ENCODE data around the gene ALDH4A1. TPM values are rescaled to one million over a fixed set of nuclear protein-coding genes. Genes with fewer than 3 reads are reported as not detected.

Gene ALDH4A1
- total and polyA plus RNA-seq, 4 donors = 162 to 424 (median 244) TPM

GRCh38 chr1:18903291-18903756 lies 969 bp upstream of the ALDH4A1 start:
- Histone ChIP-seq H3K4me1 (ENCODE audit: control insufficient read depth in 4 of 4, insufficient read depth in 4 of 4, low read length in 3 of 4) (peaks cover 8 to 42% (median 31%) of the 10 kb centered on the region in 4 donors), H3K4me3 (ENCODE audit: low read depth in 1 of 3, low read length in 3 of 3) (peak overlapping the region; percentile 51 to 94 (median 54)), H3K27me3 (ENCODE audit: control insufficient read depth in 4 of 4, insufficient read depth in 4 of 4, low read length in 3 of 4) (no peaks in the 10 kb centered on the region), H3K36me3 (ENCODE audit: control insufficient read depth in 4 of 4, insufficient read depth in 3 of 4, low read depth in 1 of 4, low read length in 3 of 4) (peaks cover 0 to 3% (median under 1%) of the 10 kb centered on the region in 4 donors), H3K27ac (ENCODE audit: low read depth in 1 of 2, low read length in 2 of 2) (peak overlapping the region; percentile 85 to 94), H3K9ac (ENCODE audit: low read depth in 1 of 2, low read length in 2 of 2) (peak overlapping the region in 1 of 2 donors; percentile 11), H3K9me3 (ENCODE audit: control insufficient read depth in 4 of 4, low read length in 3 of 4) (no peaks in the 10 kb centered on the region)
- no peak for DNase-seq (ENCODE audit: low spot score)
- WGBS = 28% methylated on average over 8 of the region's 8 CpGs
- TF ChIP-seq, protein P1, sequence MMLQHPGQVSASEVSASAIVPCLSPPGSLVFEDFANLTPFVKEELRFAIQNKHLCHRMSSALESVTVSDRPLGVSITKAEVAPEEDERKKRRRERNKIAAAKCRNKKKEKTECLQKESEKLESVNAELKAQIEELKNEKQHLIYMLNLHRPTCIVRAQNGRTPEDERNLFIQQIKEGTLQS (IDR thresholded peaks at IDR 0.05) = no peak
- TF ChIP-seq JUND (IDR thresholded peaks at IDR 0.05) (no peak), FOXA1 (IDR thresholded peaks at IDR 0.05) (no peak), MAX (IDR thresholded peaks at IDR 0.05) (no peak)

DNA sequence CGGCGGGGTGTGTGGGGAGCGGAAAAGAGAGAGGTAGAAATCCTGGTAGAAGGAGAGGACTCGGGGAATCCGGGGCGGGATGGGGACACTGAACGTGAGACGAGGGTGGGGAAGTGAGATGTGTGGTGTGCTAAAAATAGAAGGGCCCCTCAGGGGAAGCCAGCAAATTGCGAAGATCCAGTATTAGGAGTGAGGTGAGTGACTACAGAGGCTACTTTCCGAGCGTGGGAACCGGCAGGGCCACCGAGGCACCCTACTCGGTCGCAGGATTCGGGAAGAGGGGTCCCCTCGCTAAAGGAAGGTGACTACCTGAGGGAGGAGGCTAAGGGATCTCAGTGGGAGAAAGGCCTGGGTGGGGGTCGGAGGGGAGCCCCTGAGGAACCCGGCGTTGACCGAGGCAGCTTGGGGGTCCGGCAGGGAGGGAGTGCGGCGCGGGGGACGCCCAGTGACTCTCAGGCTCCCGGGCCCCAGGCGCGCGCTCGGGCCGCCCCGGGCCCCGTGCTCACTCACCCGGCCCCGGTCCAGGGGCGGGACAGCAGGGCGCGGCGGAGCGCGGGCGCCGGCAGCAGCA lies 318 bp downstream of the ALDH4A1 start:
- DNase-seq (ENCODE audit: low spot score) = no peak
- TF ChIP-seq RAD21 (IDR thresholded peaks at IDR 0.05) = no peak
- no peak for TF ChIP-seq JUND (IDR thresholded peaks at IDR 0.05)
- no peak for TF ChIP-seq RXRA (IDR thresholded peaks at IDR 0.05)
- no peak for TF ChIP-seq MAX (IDR thresholded peaks at IDR 0.05)
- TF ChIP-seq SP1 (IDR thresholded peaks at IDR 0.05) = no peak
- no peak for TF ChIP-seq YY1 (IDR thresholded peaks at IDR 0.05)
- Histone ChIP-seq H3K27me3 (ENCODE audit: control insufficient read depth in 4 of 4, insufficient read depth in 4 of 4, low read length in 3 of 4) (no peaks in the 10 kb centered on the region), H3K4me1 (ENCODE audit: control insufficient read depth in 4 of 4, insufficient read depth in 4 of 4, low read length in 3 of 4) (peaks cover 10 to 49% (median 33%) of the 10 kb centered on the region in 4 donors), H3K27ac (ENCODE audit: low read depth in 1 of 2, low read length in 2 of 2) (peak overlapping the region; percentile 85 to 94), H3K9ac (ENCODE audit: low read depth in 1 of 2, low read length in 2 of 2) (peak overlapping the region; percentile 64 to 73), H3K9me3 (ENCODE audit: control insufficient read depth in 4 of 4, low read length in 3 of 4) (no peaks in the 10 kb centered on the region), H3K36me3 (ENCODE audit: control insufficient read depth in 4 of 4, insufficient read depth in 3 of 4, low read depth in 1 of 4, low read length in 3 of 4) (peaks cover 0 to 5% (median 3%) of the 10 kb centered on the region in 4 donors), H3K4me3 (ENCODE audit: low read depth in 1 of 3, low read length in 3 of 3) (peak overlapping the region; percentile 66 to 94 (median 88))
- WGBS = under 1% methylated on average over 44 of the region's 44 CpGs

DNA sequence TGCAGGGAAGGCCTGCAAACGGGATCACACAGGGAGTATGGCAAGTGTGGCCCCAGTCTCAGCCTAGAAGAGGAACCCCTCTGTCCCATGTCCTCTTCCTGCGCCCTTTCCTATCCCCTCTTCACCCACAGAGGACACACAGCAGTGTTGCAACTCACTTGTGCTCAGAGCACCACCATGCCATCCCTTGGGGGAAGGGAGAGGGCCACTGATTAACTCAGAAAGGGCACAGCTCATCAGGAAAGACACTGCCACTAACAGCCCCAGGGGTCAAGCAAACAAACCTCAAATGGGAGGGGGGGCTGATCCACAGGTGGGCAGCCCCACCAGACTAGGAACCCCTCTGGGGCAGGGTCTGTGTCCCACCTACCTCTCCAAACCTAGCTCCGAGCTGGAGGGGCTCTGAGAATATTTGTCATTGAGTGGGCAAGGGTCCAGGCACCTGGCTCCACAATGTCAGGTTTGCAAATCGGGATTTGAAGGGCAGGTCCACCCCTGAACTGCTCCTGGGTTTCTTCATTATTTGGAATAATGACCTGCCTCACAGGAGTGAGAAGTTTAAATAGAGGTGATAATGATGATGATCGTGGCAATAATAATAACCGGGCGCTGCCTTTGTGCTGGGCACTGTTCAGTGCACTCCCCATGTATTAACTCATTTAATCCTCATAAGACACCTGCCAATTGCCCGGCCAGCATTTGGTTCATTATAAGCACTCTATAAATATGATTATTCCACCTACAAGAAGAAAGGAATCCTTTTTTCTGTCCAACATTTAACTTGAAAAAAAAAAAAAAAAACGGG lies 1.0 kb downstream of the ALDH4A1 start:
- peak; percentile 57 for DNase-seq (ENCODE audit: low spot score)
- Histone ChIP-seq H3K4me3 (ENCODE audit: low read depth in 1 of 3, low read length in 3 of 3) (peak overlapping the region; percentile 66 to 94 (median 88)), H3K27me3 (ENCODE audit: control insufficient read depth in 4 of 4, insufficient read depth in 4 of 4, low read length in 3 of 4) (no peaks in the 10 kb centered on the region), H3K9ac (ENCODE audit: low read depth in 1 of 2, low read length in 2 of 2) (peak overlapping the region; percentile 73 to 79), H3K27ac (ENCODE audit: low read depth in 1 of 2, low read length in 2 of 2) (peak overlapping the region; percentile 85 to 94), H3K4me1 (ENCODE audit: control insufficient read depth in 4 of 4, insufficient read depth in 4 of 4, low read length in 3 of 4) (peaks cover 11 to 51% (median 36%) of the 10 kb centered on the region in 4 donors), H3K36me3 (ENCODE audit: control insufficient read depth in 4 of 4, insufficient read depth in 3 of 4, low read depth in 1 of 4, low read length in 3 of 4) (peaks cover 0 to 6% (median 3%) of the 10 kb centered on the region in 4 donors), H3K9me3 (ENCODE audit: control insufficient read depth in 4 of 4, low read length in 3 of 4) (no peaks in the 10 kb centered on the region)
- WGBS = 22% methylated on average over 9 of the region's 9 CpGs
- TF ChIP-seq JUND (IDR thresholded peaks at IDR 0.05) = peak in 1 of 2 donors; percentile 47
- no peak for TF ChIP-seq GABPA (IDR thresholded peaks at IDR 0.05 in 1 of 2, conservative IDR thresholded peaks at IDR 0.05 in 1 of 2)
- peak; percentile 83 to 93 for TF ChIP-seq RXRA (IDR thresholded peaks at IDR 0.05)
- peak; percentile 49 for TF ChIP-seq NR2F2 (IDR thresholded peaks at IDR 0.05)
- peak; percentile 59 for TF ChIP-seq FOXA2 (IDR thresholded peaks at IDR 0.05)
- TF ChIP-seq, protein P2, sequence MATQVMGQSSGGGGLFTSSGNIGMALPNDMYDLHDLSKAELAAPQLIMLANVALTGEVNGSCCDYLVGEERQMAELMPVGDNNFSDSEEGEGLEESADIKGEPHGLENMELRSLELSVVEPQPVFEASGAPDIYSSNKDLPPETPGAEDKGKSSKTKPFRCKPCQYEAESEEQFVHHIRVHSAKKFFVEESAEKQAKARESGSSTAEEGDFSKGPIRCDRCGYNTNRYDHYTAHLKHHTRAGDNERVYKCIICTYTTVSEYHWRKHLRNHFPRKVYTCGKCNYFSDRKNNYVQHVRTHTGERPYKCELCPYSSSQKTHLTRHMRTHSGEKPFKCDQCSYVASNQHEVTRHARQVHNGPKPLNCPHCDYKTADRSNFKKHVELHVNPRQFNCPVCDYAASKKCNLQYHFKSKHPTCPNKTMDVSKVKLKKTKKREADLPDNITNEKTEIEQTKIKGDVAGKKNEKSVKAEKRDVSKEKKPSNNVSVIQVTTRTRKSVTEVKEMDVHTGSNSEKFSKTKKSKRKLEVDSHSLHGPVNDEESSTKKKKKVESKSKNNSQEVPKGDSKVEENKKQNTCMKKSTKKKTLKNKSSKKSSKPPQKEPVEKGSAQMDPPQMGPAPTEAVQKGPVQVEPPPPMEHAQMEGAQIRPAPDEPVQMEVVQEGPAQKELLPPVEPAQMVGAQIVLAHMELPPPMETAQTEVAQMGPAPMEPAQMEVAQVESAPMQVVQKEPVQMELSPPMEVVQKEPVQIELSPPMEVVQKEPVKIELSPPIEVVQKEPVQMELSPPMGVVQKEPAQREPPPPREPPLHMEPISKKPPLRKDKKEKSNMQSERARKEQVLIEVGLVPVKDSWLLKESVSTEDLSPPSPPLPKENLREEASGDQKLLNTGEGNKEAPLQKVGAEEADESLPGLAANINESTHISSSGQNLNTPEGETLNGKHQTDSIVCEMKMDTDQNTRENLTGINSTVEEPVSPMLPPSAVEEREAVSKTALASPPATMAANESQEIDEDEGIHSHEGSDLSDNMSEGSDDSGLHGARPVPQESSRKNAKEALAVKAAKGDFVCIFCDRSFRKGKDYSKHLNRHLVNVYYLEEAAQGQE (IDR thresholded peaks at IDR 0.05) = peak; percentile 70
- TF ChIP-seq, protein P3, sequence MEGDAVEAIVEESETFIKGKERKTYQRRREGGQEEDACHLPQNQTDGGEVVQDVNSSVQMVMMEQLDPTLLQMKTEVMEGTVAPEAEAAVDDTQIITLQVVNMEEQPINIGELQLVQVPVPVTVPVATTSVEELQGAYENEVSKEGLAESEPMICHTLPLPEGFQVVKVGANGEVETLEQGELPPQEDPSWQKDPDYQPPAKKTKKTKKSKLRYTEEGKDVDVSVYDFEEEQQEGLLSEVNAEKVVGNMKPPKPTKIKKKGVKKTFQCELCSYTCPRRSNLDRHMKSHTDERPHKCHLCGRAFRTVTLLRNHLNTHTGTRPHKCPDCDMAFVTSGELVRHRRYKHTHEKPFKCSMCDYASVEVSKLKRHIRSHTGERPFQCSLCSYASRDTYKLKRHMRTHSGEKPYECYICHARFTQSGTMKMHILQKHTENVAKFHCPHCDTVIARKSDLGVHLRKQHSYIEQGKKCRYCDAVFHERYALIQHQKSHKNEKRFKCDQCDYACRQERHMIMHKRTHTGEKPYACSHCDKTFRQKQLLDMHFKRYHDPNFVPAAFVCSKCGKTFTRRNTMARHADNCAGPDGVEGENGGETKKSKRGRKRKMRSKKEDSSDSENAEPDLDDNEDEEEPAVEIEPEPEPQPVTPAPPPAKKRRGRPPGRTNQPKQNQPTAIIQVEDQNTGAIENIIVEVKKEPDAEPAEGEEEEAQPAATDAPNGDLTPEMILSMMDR (IDR thresholded peaks at IDR 0.05; ENCODE audit: low read depth, low read length, missing input control) = no peak
- TF ChIP-seq, protein P1 (IDR thresholded peaks at IDR 0.05) = no peak
- TF ChIP-seq MAX (IDR thresholded peaks at IDR 0.05) = peak; percentile 58
- peak; percentile 76 to 83 for TF ChIP-seq HNF4A (conservative IDR thresholded peaks at IDR 0.05)
- TF ChIP-seq EGR1 (IDR thresholded peaks at IDR 0.05; ENCODE audit: low read depth in 2 of 2) = no peak
- peak; percentile 35 for TF ChIP-seq FOXA1 (IDR thresholded peaks at IDR 0.05)
- TF ChIP-seq TAF1 (conservative IDR thresholded peaks at IDR 0.05) = peak; percentile 65

All from liver (tissue), 9 donors.